Activated CD8-positive, alpha-beta memory T cell treated with anti-CD3 and anti-CD28 coated beads for 36 hours (primary cell): ENCODE measurements around the gene ULBP3. TPM values are rescaled to one million over a fixed set of nuclear protein-coding genes. Genes with fewer than 3 reads are reported as not detected.

ENCODE experiments used
- CTCF ChIA-PET: fragments of 350-600 bp; sonication (Branson Sonifier 250); formaldehyde crosslinking; loops from one replicate; lab custom pipeline; 2021; ENCODE audit warnings: antibody characterized with exemption; lab: Charles Lee
- POLR2A ChIA-PET: fragments of 350-600 bp; sonication (Branson Sonifier 250); formaldehyde crosslinking; loops from one replicate; lab custom pipeline; 2021; ENCODE audit warnings: antibody characterized with exemption; lab: Charles Lee
- total RNA-seq, 2 experiments: library from RNA; stranded (reverse); gene quantifications; one replicate each; pipeline ENCODE4 v1.2.3, GENCODE V29; 2021

Gene ULBP3
- 1 to 10 TPM in 1 of 2 experiments, under 1 TPM in 1; 0.78 to 1.0 TPM for total RNA-seq

GRCh38 chr6:150068720-150069648, at the start of gene ULBP3:
Gene ULBP3, minus strand, starts transcription at chr6:150069121. Its CDS starts 55 bp downstream, at chr6:150069066.
- ChIA-PET CTCF (interaction anchor here (1.1 to 1.3 kb wide), 2 partner anchors 12 to 52 kb away, joined by 3 to 4 read pairs; no protein-coding TSS in a partner anchor), POLR2A (no interaction called here)

- POLR2A ChIA-PET, result no interaction called here
Measured at GRCh38 chr6:150118627-150119026, 49.7 kb upstream of the ULBP3 start.

GRCh38 chr6:150118203-150118602, 49.3 kb upstream of the ULBP3 start:
- ChIA-PET POLR2A (no interaction called here), CTCF (no interaction called here)

More at GRCh38 chr6:150118627-150119026, 49.7 kb upstream of the ULBP3 start:
- CTCF ChIA-PET, result no interaction called here

- ChIA-PET POLR2A (interaction anchor here (0.6 kb wide), 1 partner anchor 18 kb away, joined by 3 read pairs; no protein-coding TSS in a partner anchor), CTCF (no interaction called here)
Measured at GRCh38 chr6:150116200-150116800, 47.4 kb upstream of the ULBP3 start.

- ChIA-PET POLR2A (interaction anchor here (0.6 kb wide), 1 partner anchor 19 kb away, joined by 3 read pairs; no protein-coding TSS in a partner anchor), CTCF (no interaction called here)
Measured at GRCh38 chr6:150115769-150116168, 46.8 kb upstream of the ULBP3 start.

- POLR2A ChIA-PET, result no interaction called here
Measured at GRCh38 chr6:150112233-150112632, 43.3 kb upstream of the ULBP3 start.

GRCh38 chr6:150102750-150103270, 33.9 kb upstream of the ULBP3 start:
- ChIA-PET CTCF (no interaction called here), POLR2A (no interaction called here)

More at GRCh38 chr6:150112233-150112632, 43.3 kb upstream of the ULBP3 start:
- CTCF ChIA-PET, result no interaction called here

- ChIA-PET POLR2A (no interaction called here), CTCF (no interaction called here)
Measured at GRCh38 chr6:150100745-150101144, 31.8 kb upstream of the ULBP3 start.

GRCh38 chr6:150099953-150100352, 31.0 kb upstream of the ULBP3 start:
- ChIA-PET CTCF (no interaction called here), POLR2A (no interaction called here)

GRCh38 chr6:150099546-150099945, 30.6 kb upstream of the ULBP3 start:
- POLR2A ChIA-PET, result no interaction called here
- CTCF ChIA-PET, result no interaction called here

GRCh38 chr6:150098155-150098554, 29.2 kb upstream of the ULBP3 start:
- ChIA-PET CTCF (no interaction called here), POLR2A (no interaction called here)

- POLR2A ChIA-PET, result no interaction called here
- CTCF ChIA-PET, result interaction anchor here (1.8 kb wide), 1 partner anchor 13 kb away, joined by 4 read pairs; no protein-coding TSS in a partner anchor
Measured at GRCh38 chr6:150093397-150093796, 24.5 kb upstream of the ULBP3 start.

- CTCF ChIA-PET, result interaction anchor here (0.7 kb wide), 1 partner anchor 11 kb away, joined by 4 read pairs; no protein-coding TSS in a partner anchor
- POLR2A ChIA-PET, result no interaction called here
Measured at GRCh38 chr6:150091476-150091875, 22.6 kb upstream of the ULBP3 start.

- POLR2A ChIA-PET, result no interaction called here
- CTCF ChIA-PET, result interaction anchor here (2.5 kb wide), 1 partner anchor 9 kb away, joined by 9 read pairs; no protein-coding TSS in a partner anchor
Measured at GRCh38 chr6:150090328-150090727, 21.4 kb upstream of the ULBP3 start.

GRCh38 chr6:150088481-150089154, 19.7 kb upstream of the ULBP3 start:
- POLR2A ChIA-PET, result no interaction called here

GRCh38 chr6:150087336-150087735, 18.4 kb upstream of the ULBP3 start:
- ChIA-PET POLR2A (no interaction called here), CTCF (interaction anchor here (1.0 kb wide), 1 partner anchor 16 kb away, joined by 3 read pairs; no protein-coding TSS in a partner anchor)

More at GRCh38 chr6:150088481-150089154, 19.7 kb upstream of the ULBP3 start:
- CTCF ChIA-PET, result interaction anchor here (2.5 kb wide), 1 partner anchor 8 kb away, joined by 9 read pairs; no protein-coding TSS in a partner anchor

- CTCF ChIA-PET, result no interaction called here
- POLR2A ChIA-PET, result no interaction called here
Measured at GRCh38 chr6:150086026-150086425, 17.1 kb upstream of the ULBP3 start.

GRCh38 chr6:150084426-150084825, 15.5 kb upstream of the ULBP3 start:
- POLR2A ChIA-PET, result interaction anchor here (0.5 kb wide), 1 partner anchor 232 kb away, joined by 3 read pairs; no protein-coding TSS in a partner anchor
- CTCF ChIA-PET, result interaction anchor here (1.2 kb wide), 1 partner anchor 13 kb away, joined by 4 read pairs; no protein-coding TSS in a partner anchor

- ChIA-PET POLR2A (no interaction called here), CTCF (interaction anchor here (1.2 kb wide), 1 partner anchor 13 kb away, joined by 4 read pairs; no protein-coding TSS in a partner anchor)
Measured at GRCh38 chr6:150083839-150084238, 14.9 kb upstream of the ULBP3 start.
